HG02884 (cell line): ENCODE data around the gene ACR.

Source experiments
- ATAC-seq: cut with Tn5 transposase; IDR thresholded peaks from one replicate; pipeline ENCODE4 v1.9.1; 2021; ENCODE audit warnings: mild to moderate bottlenecking, moderate library complexity; ENCODE audit not compliant: unreplicated experiment

Gene ACR

DNA sequence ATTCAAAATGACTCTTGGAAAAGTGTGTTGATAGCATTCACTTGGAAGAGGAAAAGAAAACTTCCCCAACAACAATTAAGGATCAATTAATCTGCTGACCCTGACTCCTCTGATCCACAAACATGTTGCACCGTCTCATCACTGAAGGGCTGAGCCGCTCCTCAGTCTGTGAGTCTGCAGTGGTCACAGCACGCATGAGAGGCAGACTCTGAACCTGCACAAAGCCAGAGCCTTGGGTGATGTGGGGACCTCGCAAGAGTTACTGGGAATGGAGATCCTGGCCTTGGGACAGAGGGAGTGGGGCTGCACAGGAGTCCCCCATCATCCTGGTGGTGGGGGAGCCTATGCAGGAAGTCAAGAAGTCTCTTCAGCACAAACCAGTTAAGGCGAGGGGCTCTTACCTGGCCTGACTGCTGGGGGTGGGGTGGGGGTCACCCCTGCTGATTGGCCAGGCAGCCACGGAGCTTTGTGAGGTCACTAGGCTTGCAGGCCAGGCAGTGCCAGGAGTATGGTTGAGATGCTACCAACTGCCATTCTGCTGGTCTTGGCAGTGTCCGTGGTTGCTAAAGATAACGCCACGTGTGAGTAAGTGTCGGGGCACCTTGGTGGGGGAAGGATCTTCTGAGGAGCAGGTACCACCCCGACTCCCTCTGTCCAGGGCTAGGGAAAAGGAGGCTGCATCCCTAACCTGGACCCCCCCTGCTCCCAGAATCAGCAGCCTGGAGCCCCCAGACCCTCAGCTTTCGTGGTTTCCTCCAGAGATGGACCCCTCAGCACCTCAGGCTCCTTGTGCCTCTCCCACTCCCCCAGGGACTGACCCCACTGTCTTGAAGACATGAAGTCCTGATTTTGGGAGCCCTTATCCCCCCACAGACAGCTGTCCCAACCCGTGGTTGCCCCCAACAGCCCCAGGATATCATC, at the start of gene ACR:
Gene ACR, plus strand, starts transcription at position 477 of the 921 bp plus-strand sequence. Its CDS starts 32 bp downstream, at position 509.
- no peak for ATAC-seq

DNA sequence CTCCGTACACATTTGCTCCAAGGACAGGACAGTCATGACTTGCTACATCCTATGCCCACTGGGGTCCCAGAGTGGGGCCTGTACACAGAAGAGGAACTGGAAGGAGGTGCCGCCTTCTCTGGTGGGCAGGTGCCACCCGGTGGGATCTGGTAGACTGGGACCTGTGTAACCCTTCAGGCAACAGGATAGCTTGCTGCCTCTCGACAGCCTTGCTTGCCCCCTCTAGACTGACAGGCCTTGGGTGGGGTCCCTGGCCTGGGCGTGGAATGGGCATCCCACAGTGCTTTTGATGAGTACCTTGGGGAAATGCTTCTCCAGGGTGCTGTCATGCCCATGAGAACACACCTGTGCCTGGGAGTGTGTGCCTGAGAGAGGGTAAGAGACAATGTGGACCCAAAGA, 49.6 kb upstream of the ACR start:
- no peak for ATAC-seq

DNA sequence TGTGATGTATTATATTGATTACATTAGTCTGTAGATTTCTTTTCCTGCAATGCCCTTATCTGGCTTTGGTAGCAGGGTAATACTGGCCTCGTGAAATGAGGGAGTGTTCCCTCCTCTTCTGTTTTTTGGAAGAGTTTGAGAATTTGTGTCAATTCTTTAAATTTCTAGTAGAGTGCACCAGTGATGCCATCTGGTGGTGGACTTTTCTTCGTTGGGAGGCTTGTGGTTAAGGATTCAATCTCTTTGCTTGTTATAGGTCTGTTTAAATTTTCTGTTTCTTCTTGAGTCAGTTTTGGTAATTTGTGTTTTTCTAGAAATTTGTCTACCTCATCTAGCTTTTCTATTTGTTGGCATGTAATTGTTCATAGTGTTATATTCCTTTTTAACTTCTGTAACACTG, 46.5 kb upstream of the ACR start:
- ATAC-seq: no peak

DNA sequence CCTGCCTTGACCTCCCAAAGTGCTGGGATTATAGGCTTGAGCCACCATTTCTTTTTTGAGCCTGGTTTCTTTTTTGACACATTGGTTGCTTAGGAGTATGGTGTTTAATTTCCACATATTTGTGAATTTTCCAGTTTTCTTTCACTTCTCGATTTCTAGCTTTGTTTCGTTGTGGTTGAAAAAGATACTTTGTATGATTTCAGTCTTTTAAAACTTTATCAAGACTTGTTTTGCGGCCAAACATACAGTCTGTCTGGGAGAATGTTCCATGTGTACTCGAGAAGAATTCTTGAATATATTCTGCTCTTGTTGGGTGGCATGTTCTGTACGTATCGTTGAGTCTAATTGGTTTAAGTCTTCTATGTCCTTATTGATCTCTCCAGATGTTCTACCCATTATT, 44.5 kb upstream of the ACR start:
- ATAC-seq: no peak

DNA sequence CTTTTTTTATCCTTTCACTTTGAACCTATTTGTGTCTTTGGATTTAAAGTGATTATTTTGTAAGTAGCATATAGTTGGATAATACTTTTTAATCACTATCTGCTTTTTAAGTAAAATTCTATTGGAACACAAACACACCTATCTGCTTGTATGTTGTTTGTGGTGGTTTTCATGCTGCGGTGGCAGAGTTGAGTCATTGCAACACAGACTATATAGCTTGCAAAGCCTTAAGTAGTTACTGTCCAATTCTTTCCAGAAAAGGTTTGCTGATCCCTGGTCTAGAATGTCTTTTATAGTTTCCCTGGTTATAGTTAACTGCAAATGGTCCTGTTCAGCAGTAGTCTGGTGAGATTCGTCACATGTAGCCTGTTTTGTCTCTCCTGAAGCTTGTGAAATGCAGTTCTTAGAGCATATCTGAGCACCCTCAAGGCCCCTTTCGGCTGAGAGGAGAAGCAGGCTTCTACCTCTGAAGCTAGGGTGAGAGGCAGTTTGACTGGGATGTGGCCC, 43.9 kb upstream of the ACR start:
- no peak for ATAC-seq

DNA sequence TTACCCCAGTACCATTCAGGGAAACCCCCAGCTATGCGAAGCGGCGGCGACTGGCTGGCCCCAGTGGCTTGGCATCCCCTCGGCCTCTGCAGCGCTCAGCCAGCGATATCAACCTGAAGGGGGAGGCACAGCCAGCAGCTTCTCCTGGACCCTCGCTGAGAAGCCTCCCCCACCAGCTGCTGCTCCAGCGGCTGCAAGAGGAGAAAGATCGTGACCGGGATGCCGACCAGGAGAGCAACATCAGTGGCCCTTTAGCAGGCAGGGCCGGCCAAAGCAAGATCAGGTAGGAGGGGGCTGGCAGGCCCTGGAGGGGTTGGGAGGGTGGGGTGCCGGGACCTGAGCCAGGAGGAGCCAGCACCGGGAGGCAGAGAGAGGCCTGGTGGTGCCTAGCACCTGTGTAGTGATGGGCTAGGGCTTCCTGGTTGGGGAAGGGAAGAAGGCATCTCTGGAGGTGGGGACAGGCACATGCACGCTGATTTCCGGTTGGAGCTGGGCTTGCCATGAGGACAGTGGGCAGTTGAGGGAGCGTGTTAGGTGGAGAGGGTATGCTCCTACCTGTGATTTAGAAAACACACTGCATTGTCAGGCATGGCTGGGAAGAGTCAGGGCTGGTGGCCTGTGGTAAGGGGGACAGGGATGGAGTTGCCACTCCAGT, 43.1 kb upstream of the ACR start:
- ATAC-seq: no peak

DNA sequence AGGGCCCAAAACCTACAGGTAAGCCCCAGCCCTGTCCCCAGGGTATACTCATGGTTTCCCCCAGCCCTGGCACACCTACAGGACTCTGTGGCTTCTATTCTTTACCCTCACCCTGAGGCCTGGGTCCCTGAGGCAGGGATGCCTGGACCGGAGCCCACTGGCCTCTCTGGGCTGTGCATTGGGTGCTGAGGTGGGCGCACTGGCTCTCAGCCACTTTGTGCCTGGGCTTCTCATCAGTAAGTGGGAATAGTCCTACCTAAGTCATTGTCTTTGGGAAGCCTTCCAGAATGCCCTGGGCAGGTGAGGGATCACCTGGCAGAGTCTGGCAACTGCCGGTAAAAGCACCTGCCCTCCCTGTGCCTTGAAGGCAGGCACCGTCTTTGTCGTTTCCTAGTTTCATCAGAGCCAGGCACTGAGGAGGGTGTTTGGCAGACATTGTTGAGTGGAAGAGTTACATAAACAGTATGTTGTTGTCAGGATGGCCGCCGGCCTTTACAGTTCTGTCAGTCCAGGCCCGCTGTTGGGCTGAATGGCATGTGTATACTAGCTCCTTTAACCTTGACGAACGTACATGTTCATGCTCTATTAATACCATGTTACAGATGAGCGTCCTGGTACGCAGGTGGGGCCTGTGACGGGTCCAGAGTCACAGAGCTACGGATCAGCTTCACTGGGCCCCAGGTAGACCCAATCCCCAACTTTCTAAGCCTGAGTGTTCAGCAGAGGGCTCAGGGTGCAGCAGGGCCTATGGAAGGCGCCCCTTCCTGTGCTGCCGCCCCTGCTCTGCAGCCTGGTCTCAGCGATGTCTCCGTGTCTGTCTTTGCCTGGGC, 42.4 kb upstream of the ACR start:
- no peak for ATAC-seq

DNA sequence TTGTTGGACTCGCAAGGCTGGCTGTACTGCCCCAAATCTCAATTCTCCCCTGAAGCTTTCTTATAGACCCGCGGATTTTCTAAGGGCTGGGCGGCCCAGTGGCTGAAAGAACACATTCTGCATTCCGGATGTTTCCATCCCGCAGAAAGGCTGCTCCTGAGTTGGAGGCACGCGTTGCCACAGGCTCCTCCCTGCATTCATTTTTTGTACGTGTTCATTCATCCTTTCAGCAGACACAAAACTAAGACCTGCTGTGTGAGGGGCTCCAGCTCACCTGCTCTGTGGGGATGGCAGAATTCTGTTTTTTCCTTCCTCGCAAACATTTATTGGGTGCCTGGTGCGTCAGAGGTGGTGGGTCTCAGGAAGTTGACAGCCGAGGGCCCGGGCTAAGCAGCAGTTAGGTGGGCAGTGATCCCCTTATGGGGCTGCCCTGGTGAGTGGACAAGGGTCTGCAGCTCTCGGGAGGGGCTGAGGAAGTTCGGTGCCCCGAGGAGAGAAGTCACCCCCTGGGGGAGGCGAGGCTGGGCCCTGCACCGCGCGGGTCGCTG, 41.7 kb upstream of the ACR start:
- ATAC-seq: no peak

DNA sequence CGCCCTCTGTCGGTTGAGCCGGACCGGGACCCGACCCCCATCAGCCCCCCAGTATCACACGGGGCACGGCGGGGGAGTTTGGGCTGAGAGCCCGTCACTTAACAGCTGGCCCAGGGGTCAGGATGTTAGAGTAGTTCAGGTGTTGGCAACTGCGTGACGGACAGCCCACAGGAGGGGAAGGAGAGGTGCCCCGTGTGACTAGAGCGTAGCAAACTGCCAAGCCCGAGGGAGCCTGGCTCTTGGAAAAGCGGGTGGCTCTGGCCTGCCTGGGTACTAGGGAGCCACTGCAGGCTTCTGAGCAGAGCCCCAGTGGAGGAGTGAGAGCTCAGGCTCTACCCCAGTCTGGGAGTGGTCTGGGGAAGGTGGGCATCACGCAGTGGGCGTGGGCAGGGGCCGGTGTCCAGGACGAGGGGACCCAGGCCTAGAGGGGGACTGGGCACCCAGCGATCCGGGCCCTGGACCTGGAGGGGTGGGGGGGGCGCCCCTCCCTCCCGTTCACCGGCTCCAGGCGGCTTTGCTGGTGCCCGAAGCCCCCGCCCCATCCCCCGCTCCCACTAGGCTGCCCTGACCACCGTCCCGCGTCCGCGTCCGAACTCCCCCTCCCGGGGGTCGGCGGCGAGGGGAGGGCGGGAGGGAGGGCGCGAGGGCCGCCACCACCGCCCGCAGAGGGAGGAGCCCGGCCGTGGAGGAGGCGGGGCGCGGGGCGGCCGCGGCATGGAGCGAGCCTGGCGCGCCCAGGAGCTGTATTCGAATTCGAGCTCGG, 41.0 kb upstream of the ACR start:
- ATAC-seq: no peak

DNA sequence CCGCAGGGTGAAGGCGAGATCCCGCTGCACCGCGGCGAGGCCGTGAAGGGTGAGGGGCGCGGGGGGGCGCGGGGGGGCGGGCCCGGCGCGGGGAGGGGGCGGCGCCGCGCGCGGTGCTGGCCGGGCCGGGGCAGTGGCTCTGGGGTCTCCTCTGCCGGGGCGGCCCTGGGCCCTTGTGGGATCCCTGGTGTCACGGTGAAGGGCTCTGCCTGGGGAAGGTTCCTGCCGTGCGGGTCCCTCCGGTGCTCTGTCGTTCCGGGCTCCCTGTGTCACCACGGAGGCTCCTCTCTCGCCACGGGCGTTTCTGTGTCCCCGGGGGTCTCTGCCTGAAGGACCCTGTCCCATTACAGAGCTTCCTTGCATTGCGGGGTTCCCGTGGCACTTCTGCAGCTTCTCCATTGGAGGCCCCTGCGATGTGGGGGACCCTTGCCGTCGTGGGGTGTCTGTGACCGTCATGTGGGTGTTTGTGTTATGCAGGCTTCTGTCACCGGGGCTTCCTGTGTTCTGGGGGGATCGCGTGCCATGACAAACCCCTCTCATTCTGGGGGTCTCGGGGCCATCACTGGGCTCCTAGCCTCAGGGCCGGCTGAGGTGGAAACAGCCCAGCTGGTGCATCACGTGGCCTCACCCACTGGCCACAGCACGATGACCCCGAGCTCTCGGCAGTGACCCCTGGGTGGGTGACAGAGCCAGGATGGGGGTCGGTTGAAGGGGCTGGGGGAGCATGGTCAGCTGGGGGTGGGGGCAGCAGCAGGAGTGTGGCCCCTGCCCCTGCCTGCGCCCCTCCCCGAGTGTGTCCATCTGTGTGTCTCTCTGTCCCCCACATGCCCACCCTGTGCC, 40.1 kb upstream of the ACR start:
- ATAC-seq: no peak

DNA sequence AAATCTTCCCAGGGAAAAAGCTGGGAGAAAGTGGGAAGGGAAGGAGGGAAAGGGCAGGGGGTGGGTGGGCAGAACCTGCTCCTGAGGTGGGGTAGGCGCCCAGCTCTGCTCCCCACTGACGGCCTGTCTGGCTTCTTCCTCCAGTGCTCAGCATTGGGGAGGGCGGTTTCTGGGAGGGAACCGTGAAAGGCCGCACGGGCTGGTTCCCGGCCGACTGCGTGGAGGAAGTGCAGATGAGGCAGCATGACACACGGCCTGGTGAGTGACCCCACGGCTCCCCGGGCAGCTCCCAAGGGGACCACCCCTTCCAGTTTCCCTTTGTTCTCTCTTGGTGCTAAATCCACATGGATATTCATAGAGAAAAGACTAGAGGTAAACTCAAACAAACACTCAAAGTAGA, 39.5 kb upstream of the ACR start:
- no peak for ATAC-seq

DNA sequence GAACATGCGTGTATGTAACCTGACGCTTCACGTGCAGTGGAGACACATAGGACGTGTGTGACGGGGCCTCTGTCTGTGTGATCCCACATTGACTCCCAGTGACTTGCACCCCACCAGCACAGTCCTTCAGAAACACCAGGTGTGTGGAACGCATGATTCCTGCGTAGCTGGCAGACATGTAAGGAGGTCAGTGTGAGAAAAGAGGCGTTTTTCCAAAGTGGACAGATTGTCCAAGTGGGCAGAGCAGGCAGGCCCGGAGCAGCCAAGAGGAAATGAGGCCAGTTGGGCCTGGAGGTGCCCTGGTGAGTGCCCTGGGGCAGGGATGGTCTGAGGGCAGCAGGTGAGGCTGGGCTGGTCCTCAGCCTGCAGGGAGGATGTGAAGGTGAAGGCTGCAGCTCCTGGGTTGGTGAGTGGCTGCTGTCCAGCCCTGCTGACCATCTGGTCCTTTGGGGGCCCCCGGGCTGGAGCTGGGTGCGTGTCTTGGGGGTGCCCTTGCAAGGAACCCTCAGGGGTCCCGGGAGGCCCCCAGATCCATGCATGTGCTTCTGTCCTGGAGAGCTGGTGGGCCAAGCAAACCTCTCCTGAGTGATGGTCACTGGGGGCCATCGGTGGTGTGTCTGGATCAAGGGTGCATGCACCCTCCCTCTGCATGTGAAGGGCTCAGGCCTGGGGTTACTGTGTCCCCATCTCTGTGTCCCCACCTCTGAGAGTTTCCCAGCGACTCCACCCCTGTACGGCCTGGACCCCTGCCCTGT, 38.8 kb upstream of the ACR start:
- no peak for ATAC-seq

DNA sequence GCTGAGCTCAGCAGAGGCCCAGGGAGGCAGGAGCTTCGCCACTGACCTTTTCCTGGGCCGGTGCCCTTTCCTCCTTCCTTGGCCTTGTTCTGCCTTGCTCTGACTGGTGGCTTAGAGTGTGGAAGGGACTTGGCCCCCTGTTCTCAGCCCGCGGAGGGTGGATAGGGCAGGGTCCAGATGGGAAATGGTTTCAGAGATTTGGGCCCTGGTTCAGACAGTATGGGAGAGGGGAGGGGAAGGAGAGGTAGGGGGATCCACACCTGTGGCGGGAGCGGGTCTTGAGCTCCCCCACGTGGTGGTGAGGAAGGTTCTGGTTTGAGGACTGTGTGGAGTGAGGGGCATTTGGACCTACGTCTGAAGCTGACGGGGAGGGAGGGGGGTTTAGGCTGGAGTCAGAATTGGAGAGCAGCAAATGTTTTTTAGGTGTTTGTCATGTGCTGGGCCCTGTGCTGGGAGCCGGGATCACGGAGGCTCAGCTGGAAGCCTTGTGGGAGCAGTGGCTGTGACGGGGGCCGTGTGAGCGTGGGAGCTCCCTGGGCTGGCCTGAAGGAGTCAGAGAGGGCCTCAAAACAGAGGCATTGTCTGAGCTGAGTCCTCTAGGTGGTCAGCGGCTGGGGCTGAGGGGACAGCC, 38.1 kb upstream of the ACR start:
- no peak for ATAC-seq

DNA sequence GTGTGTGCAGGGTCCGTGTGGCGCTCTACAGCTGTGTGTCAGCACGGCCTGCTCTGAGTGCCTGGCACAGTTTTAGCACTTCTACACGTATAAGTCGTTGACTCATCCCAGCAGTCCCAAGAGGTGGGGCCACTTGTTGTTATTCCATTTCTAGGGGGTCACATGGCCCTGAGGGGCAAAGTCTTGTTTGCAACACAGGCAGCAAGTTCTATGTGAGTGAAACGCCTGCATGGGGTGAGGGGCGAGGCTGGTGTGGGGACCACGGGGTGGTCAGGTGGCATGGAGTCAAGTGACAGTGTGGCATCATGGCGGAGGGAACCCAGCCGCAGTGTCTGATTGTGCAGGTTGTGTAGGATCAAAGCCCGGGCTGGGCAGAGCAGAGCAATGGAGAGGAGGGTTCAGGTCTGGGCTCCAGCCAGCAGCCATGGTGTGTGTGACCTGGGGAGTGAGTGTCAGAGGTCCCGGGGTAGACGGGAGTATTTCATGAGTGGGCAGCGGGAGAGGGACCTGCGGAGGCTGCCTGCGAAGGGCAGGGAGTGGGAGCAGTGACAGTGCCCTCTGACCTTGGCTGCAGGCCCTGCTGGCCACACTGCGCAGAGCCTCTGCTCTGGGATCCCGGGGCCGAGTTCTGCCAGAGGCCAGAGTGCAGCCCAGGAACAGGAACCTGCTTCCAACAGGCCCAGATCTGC, 37.5 kb upstream of the ACR start:
- no peak for ATAC-seq

DNA sequence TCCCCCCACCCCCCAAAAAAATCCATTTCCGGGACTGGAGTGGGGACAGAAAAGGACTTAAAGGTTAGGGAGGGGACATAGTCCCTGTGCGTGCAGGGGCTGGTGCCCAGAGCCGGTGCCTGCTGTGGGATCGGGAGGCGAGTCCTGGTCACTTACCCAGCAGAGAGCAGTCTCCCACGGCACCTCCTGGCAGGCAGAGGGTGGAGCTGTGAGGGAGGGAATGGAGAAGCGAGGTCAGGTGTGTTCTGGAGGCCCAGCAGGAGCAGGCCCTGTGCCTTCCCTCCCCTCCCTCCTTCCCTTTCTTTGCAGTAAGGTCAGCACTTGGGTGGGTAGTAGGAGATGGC, 37.0 kb upstream of the ACR start:
- no peak for ATAC-seq

DNA sequence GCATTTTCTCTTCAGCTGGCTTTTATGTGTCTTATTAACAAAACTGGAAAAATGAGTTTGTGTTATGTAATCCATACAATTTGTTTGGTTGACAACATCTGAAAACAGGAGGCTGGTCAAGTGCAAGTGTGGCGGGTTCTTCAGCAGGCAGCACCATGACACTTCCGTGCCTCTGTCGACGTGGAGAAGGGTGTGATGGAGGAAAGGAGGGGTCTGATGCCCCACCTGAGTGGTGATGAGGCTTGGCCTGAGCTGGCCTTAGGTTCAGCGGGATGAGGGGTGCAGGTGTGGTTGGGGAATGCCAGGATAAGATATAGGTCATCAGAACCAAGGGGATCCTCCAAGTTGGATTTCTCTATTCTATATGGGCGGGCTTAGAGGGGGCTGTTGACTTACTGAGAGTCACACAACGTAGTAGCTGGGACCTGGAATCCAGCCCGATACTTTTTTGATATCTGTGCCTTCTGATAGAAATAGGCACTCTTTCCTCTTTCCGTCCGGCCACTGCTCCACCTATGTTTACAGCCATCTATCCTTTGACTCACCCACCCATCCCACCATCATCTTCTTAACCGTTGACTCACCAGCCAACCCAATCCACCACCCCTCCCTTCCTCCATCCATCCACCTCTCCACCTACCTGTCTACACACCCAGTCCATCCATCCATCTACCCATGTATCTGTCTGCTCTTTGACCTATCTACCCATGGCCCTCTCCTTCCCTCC, 36.4 kb upstream of the ACR start:
- ATAC-seq: no peak

DNA sequence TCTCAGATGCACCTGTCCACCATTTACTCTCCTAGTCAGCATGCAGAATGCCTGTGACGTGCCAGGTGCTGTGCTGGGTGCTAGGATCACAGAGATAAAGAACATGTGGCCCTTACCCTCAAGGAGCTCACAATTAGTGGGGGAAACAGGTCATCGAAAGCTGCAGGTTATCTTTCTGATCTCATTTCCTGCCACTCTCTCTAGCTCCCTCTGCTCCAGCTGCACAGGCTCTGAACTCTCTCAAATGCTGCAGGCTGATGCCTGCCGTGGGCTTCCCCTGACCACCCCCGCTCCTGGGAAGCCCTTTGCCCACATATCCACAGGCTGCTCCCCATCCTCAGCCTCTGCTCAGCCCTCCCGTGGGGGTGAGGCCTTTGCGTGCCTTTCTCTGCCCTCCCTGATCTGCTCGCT, 35.7 kb upstream of the ACR start:
- ATAC-seq: no peak
